Esophagus squamous epithelium (tissue), 4 donors: ENCODE results near the gene CCT4.

Source experiments
- CTCF ChIP-seq, 6 experiments: fragments of 450-650 bp in 4 of 6; fragments of 200-600 bp in 2 of 6; sonication (generic) in 2 of 6; IDR thresholded peaks; one replicate each; pipeline ENCODE4 v1.5.1; 2016 to 2019; ENCODE audit warnings: antibody characterized with exemption in 6 of 6, mild to moderate bottlenecking in 4 of 6, moderate library complexity in 4 of 6
- POLR2A ChIP-seq, 4 donors: fragments of 450-650 bp; IDR thresholded peaks; one replicate each; pipeline ENCODE4 v1.6.1; 2017; ENCODE audit warnings: antibody characterized with exemption in 4 of 4, mild to moderate bottlenecking in 4 of 4, moderate library complexity in 3 of 4

GRCh38 chr2:61911510-61911909 lies 23.1 kb upstream of the CCT4 start:
- TF ChIP-seq CTCF (IDR thresholded peaks at IDR 0.05) (peak in 1 of 6 experiments; percentile 47), POLR2A (IDR thresholded peaks at IDR 0.05) (no peak)
